GM18507 (cell line): ENCODE measurements around the gene LRIT2.

ENCODE experiments used
- DNase-seq: peaks from one replicate; pipeline ENCODE4 v3.0.0; 2011; ENCODE audit warnings: low read depth; ENCODE audit not compliant: insufficient read length; ENCODE audit errors: extremely low spot score
- FAIRE-seq: peaks from 2 replicates; lab custom pipeline; 2011; peaks lifted over from hg19 to GRCh38; lab: Jason Lieb, UNC

The LRIT2 gene

GRCh38 chr10:84225427-84226173, at the start of gene LRIT2:
TSS of gene LRIT2 (minus strand) at chr10:84225544. CDS start at chr10:84225520, 24 bp downstream.
- FAIRE-seq (no peak), DNase-seq (no peak)

- no peak for FAIRE-seq
- DNase-seq: no peak
These were observed 45.4 kb upstream of the LRIT2 start for GRCh38 chr10:84270708-84271107.

GRCh38 chr10:84269773-84270172, 44.4 kb upstream of the LRIT2 start:
- FAIRE-seq (no peak), DNase-seq (no peak)

- no peak for FAIRE-seq
- no peak for DNase-seq
These were observed 43.8 kb upstream of the LRIT2 start for GRCh38 chr10:84269162-84269561.

- FAIRE-seq: no peak
- no peak for DNase-seq
These were observed 42.3 kb upstream of the LRIT2 start for GRCh38 chr10:84267503-84268126.

- DNase-seq: no peak
- no peak for FAIRE-seq
These were observed 40.1 kb upstream of the LRIT2 start for GRCh38 chr10:84265418-84265817.

- FAIRE-seq (peak; percentile 88), DNase-seq (peak; percentile 54)
These were observed 39.3 kb upstream of the LRIT2 start for GRCh38 chr10:84264611-84265141.

GRCh38 chr10:84263716-84264115, 38.4 kb upstream of the LRIT2 start:
- no peak for FAIRE-seq

GRCh38 chr10:84262190-84262956, 37.0 kb upstream of the LRIT2 start:
- no peak for DNase-seq
- FAIRE-seq: no peak

More at GRCh38 chr10:84263716-84264115, 38.4 kb upstream of the LRIT2 start:
- DNase-seq: no peak

GRCh38 chr10:84261236-84261915, 36.0 kb upstream of the LRIT2 start:
- DNase-seq (no peak), FAIRE-seq (no peak)

GRCh38 chr10:84258034-84258695, 32.8 kb upstream of the LRIT2 start:
- DNase-seq (no peak), FAIRE-seq (no peak)

GRCh38 chr10:84257343-84258020, 32.1 kb upstream of the LRIT2 start:
- no peak for FAIRE-seq
- no peak for DNase-seq

- DNase-seq (no peak), FAIRE-seq (no peak)
These were observed 31.4 kb upstream of the LRIT2 start for GRCh38 chr10:84256510-84257342.

- FAIRE-seq: no peak
- DNase-seq: no peak
These were observed 29.5 kb upstream of the LRIT2 start for GRCh38 chr10:84254552-84255478.

- no peak for DNase-seq
- FAIRE-seq: no peak
These were observed 23.4 kb upstream of the LRIT2 start for GRCh38 chr10:84248794-84249193.

- FAIRE-seq: no peak
- no peak for DNase-seq
These were observed 22.2 kb upstream of the LRIT2 start for GRCh38 chr10:84247496-84247895.
